Activated naive CD8-positive, alpha-beta T cell treated with anti-CD3 and anti-CD28 coated beads, Interleukin-2, amount 50 U/mL, for 16 hours (primary cell): ENCODE data around the gene NOM1.

ENCODE experiments used
- DNase-seq: peaks from one replicate; pipeline ENCODE4 v3.0.0-alpha.2; 2020; ENCODE audit warnings: low read depth, low spot score

Gene NOM1

DNA sequence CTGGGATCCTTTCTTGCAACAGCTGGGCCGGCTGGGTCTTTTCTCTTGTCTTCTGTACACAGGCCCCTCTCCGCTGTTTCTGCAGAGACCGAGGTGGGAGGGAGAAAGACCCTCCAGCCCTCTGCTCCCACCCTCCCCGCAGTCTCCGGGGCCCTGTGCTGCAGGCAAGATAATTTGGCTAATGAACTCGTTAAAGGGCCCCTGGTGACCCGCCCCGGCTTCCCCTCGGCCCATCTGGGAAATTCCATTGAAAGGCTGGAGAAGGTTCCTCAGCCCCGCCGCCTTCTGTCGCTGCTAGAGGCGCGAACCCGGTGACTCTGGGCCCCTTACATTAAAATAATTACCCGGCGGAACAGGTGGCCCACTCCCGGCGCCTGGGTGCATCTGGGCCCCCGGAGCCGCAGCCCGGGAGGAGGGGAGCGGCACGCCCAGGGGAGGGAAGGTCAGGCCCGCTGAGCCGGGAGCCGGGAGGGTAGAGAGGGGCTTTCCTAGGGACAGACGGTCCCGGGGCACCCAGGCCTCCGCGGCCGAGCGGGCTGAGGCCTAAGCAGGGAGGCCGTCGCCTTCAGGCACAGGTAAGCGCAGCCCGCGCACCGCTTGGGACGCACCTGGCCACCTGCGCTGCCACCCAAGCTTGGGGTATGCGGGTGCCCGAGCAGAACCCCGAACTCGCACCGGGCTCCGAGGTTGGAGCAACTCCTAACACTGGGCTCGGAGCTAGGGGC is 68.3 kb downstream of the NOM1 start:
- DNase-seq: no peak

DNA sequence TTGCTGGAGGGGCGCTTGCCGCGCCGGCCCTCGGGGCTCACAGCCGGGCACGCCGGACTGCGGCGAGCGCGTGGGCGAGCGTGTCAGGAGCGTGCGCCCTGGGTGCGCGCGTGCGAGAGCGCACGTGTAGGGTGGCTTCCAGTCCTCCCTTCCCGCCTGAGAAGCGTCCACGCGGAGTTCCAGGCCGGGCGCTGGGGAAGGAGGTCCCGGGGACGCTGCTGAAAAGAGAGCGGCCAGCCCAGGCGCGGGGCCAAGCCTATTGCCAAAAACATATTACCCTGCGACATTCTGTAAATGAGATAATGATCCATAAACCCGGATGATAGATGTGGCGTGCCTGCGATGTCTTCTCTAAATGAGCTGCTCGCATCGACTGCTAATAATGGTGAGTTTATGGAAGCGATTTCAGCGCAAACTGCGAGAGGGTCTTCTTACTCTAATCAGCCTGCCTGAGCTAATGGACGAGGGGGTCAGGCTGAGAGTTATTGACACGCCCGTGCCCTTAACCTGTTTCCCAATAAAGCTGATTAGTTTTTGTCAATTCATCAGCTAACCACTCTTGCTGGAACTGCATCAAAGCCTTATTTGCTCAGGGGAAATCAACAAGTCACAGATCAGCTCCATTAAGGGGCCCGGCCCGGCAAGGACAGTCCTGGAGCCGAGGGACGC is 69.0 kb downstream of the NOM1 start:
- DNase-seq: no peak

DNA sequence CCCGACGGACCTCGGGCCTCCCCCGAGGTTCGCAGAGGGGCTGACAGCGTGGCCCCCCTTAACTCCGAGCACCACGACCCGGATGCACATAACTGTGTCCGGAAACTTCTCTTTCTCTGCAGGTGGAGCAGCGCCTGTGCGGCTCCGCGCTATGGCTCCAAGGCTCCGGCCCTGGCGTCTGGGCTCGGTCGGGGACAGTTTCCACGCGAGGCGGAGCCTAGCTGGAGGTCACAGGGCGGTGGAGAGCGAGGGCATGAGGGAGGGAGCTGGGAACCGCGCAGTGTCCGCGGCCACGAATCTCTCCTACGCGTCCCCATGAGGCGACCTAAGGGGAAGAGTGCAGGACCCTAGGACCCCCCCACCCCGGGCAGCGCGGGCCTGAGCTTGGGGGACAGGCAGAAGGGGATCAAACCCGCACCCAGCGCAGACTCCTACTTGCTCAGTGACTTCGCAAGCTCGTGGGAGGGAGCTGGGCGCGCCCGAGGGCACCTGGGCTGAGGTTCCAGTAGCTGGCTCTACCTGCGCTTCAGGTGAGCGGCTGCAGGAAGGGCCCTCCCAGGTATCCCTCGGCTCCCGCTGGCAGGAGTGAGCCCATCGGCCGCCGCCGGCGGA is 69.6 kb downstream of the NOM1 start:
- no peak for DNase-seq

DNA sequence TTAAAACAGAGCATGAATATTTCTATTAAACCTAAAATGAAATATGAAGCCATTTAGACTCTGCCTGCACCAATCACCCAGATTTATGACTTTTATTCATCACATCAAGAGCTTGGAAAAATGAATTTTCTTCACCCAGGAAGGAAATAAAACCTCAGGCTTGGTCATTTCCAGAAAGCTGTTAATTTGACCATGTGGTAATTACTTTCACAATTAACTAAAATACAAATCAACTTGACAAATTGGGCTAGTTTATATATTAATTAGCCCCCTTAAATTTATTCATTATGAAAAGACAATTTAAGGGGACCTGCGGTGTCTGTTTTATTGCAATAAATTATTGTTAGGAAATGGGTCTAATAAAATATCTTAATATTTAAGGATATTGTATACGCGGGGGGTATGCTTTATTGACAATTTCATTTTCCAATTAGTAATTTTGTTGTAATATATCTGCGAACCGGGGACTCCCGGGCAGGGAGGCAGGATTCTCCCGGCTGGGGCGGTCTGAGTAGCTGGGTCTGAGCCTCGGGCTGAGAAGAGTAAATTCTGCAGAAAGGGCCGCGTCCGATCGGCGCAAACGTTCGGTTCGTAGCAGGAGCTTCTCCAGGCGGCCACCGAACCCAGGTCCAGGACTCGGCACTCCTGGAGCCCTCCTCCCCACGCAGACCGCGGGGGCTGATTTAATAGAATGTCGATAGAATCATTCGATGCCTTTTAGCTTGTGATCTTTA is 70.4 kb downstream of the NOM1 start:
- no peak for DNase-seq

DNA sequence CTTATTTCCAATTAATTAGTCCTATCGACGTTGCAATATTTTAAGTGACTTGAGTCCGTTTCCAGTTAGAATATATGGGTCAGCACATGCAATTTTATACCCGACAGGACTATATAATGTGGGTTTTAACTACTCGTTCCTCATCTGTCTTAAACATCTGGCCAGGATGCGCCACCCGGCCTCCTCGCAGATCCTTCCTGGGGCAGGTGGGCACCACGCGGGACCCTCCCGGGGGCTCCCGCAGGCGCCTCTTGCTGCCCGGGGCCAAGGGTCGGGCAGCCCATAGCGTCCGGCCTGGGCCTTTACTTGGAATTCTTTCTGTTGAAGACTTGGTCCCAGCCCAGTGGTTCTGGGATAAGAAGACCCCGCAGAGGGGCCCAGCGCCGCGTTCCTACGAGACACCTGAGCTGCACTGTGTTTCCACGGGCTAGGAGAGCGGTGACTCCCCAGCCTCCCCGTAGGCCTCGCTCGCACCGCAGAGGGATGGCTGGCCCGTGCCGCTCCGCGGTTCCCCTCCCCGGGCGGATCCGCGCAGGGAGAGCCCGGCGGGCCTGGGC is 71.1 kb downstream of the NOM1 start:
- no peak for DNase-seq

DNA sequence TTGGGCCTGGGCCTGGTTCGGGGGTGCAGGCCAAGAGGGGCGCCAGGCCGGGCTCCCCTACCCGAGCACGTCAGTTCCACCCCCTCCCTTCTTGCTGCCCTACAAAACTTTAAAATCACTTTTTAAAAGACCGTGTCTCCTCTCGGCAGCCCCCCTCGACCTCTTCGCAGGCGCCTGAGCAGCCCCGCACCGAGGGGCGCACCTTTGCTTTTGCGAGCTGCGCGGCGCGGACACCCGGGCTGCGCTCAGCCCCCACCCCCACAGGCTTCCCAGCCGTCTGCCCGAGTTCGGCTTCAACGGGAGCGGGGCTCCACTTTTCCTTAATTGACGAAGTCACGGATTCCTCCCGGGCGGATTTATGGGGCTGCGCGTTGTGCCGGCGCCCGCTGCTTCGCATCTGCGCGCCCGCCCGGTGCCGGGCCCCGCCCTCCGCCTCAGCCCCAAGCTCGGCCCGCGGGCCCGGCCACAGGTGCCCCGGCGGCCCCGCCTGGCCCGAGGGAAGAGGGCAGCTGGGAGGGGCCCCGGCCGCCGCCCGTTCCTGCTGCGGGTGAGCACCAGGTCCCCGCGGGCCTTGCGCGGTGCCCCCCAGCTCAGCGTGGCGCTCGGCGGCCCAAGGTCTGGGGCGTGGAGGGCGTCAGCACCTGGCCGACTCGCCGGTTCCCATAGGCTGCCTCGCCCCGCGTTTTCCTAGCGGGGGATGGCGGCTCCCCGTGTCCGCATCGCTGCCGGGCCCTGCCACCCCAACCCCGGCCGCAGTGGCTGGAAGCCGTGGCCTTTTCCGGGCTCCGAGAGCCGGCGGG is 71.8 kb downstream of the NOM1 start:
- no peak for DNase-seq

GRCh38 chr7:157021871-157022680 is 72.6 kb downstream of the NOM1 start:
- DNase-seq: no peak
